ENCODE data around the gene CNPPD1.

CNPPD1 gene

GRCh38 chr2:219178377-219179175 is 1.9 kb upstream of the CNPPD1 start:
- no peak for DNase-seq

- peak; percentile 73 for DNase-seq
Measured at GRCh38 chr2:219177552-219178376, 1.0 kb upstream of the CNPPD1 start, which contains the start of gene RETREG2. Gene RETREG2 (plus strand): TSS chr2:219178275. CDS start chr2:219178353, 78 bp downstream.

- DNase-seq, result peak; percentile 32
Measured at GRCh38 chr2:219175928-219176817, 552 bp downstream of the CNPPD1 start.

- no peak for DNase-seq
Measured at GRCh38 chr2:219175486-219175885, 1.2 kb downstream of the CNPPD1 start.

GRCh38 chr2:219174801-219175200 is 1.9 kb downstream of the CNPPD1 start:
- no peak for DNase-seq

- DNase-seq, result no peak
Measured at GRCh38 chr2:219174146-219174545, 2.6 kb downstream of the CNPPD1 start.

GRCh38 chr2:219173176-219173575 is 3.5 kb downstream of the CNPPD1 start:
- DNase-seq, result no peak

GRCh38 chr2:219172231-219173154 is 4.2 kb downstream of the CNPPD1 start:
- DNase-seq, result no peak

- peak; percentile 6 for DNase-seq
Measured at GRCh38 chr2:219171231-219171651, 5.5 kb downstream of the CNPPD1 start.

- no peak for DNase-seq
Measured at GRCh38 chr2:219169930-219170654, 6.6 kb downstream of the CNPPD1 start, which contains the start of gene SLC23A3. Gene SLC23A3 (minus strand): TSS chr2:219170029. CDS start chr2:219169984, 45 bp downstream.

GRCh38 chr2:219168932-219169331 is 7.8 kb downstream of the CNPPD1 start:
- DNase-seq, result no peak

- DNase-seq, result no peak
Measured at GRCh38 chr2:219168526-219168925, 8.2 kb downstream of the CNPPD1 start.

- no peak for DNase-seq
Measured at GRCh38 chr2:219167997-219168396, 8.7 kb downstream of the CNPPD1 start.

- DNase-seq, result no peak
Measured at GRCh38 chr2:219165058-219165911, 11.4 kb downstream of the CNPPD1 start.

- no peak for DNase-seq
Measured at GRCh38 chr2:219163156-219163555, 13.6 kb downstream of the CNPPD1 start.

- DNase-seq, result no peak
Measured at GRCh38 chr2:219161097-219161496, 15.6 kb downstream of the CNPPD1 start.

- DNase-seq, result peak; percentile 83
Measured at GRCh38 chr2:219160186-219161017, 16.3 kb downstream of the CNPPD1 start, which contains the start of gene NHEJ1. Gene NHEJ1 (minus strand): TSS chr2:219160815. CDS start chr2:219158362, 2,453 bp downstream.

- DNase-seq, result no peak
Measured at GRCh38 chr2:219159771-219160185, 16.9 kb downstream of the CNPPD1 start.

- DNase-seq, result no peak
Measured at GRCh38 chr2:219158586-219158985, 18.1 kb downstream of the CNPPD1 start.
